NCI-H82 treated with DMSO at 0.1 percent for 48 hours (cell line): ENCODE measurements around the gene ARHGAP44.
A peak's percentile ranks its signal among the peaks of the same experiment; 100 is the strongest.

Experiments
- DNase-seq: peaks from one replicate; lab custom pipeline; 2025; ENCODE audit not compliant: unreplicated experiment; lab: John Stamatoyannopoulos, UW

ARHGAP44 gene

DNA sequence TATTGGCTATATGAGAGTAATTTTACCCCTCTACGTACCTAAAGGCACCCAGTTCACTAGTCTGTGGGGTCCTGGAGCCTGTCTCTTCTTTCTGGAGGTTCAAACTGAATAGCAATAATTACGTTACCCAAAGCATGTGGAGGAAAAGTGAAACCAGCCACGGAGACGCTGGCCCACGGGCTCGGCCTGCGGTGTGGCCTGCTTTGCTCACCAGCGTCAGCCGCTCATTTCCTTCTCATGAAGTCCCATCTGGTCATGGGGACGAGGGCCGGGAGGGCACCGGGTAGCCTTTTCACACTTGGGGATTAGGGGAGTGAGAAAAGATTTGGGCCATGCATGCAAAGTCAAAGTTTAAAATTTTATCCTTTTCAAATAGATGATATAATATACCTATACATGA, 201.6 kb downstream of the ARHGAP44 start:
- no peak for DNase-seq

DNA sequence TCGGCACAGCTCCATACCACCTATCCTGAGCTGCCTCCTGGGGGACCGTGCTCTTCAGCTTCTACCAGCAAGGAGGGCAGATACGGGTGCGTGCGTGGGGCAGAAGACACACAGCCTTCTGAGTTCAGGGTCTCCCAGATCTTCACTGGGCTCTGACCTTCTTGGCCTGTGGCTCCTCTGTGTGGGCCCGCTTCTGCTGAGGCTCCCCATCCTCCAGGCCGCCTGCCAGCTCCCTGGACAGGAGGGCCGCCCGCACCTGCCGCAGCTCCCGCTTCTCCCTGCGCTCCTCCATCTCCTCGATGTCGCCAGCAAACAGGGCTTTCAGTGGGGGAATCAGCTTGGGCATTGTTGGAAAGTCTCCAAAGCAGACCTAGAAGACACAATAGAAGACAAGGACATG, 203.4 kb downstream of the ARHGAP44 start:
- DNase-seq, result no peak

DNA sequence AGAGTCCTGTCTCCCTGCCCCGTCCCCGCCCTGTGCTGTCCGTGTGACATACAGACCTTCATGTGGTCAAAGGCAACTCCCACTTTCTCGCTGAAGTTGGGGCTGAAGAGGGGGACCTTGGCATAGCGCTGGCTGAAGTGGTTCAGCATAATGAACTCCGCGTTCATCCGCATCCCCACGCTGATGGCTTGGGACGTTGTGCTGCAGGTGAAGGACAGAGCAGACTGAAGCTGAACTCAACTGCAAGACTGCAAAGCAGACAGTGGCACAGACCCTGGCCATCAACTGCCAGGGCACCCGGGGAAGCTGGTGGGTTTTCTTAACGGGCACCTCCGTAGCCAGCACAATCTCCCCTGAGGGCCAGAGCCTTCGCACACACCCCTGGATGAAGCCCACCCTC, 204.3 kb downstream of the ARHGAP44 start:
- DNase-seq, result no peak

DNA sequence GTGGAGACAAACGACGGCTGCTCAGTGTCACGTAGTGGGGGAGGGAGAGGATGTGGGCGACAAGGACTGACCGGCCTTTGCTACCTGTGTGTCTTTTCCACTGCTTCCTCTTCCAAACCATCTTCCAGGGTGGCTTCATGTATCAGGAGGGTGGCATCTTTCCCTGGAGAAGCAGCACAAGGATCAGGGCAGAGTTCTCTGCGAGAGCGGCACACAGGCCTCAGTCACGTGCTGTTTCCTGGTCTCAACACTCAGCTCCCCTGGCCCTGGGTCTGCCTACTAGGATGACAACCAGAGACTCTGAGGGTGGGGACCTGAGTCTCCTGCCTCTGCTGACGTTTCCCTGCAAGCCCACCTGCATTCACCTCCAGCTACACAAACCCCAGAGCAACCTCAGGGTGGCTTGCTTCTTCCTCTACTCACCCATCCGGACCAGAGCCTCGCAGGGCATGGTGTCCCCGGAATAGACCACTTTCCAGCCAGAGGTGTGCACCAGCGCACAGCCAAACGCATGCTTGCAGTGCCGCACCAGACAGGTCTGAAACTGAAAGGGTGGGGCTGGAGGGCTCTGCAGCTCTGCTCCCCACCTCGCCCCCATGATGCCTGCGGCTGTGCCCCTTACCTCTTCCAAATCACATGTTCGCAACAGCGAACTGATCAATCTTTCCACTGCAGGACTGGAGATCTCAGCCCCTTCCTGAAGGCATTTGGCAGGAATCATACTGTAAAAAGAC, 205.2 kb downstream of the ARHGAP44 start:
- no peak for DNase-seq

DNA sequence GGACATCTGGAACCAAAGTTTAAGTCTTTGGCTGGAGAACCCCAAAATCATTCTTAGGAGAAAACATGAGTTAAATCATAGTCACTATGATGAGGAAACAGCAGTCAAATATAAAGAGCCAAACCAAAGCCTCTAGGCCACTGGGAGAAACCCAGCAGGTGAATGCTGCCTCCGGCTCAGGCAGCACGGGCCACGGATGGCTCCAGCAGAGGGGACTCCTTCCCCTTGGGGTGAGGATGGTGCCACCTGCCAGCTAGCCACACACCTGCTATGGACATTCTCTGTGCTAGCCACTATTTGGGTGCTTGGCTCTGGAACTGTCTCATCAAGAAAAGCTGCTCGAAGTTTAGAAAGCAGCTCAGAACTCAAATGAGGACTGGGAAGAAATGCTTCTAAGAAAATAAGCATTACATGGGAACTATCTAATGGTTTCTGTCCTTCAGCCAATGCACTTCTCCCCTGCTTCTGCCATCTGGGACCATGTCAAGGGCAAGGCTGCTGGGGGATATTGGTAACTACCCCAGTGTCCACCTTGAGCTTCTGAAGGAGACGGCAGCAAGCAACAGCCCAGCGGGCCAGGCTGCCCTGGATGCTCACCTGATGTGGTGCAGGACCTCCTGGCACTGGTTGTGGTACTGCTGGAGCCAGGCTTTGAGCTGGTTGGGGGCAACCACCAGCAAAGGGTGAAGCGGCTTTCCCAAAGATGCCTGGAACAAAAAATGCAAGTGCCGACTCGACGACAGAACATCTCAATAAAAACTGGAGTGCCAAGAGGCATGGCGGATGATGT, 206.0 kb downstream of the ARHGAP44 start:
- DNase-seq, result no peak

DNA sequence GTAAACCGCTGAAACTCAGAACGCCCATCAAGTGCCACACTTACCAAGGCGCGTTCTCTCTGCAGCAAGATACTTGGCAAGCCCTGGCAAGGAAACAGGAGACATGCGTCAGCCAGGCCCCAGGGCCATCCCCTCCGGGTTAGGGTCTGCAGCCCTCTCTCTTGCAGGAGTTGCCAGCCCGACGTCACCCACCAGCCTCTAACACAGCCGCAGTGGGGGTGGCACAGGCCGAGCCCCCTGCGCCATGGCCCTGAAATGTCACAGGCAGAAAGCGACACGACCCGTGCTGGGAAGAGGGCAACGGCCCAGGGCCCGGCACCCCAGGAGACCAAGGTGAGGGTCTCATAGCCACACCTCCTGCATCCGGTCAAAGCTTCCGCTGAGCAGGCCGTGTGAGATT, 206.6 kb downstream of the ARHGAP44 start:
- DNase-seq, result no peak

DNA sequence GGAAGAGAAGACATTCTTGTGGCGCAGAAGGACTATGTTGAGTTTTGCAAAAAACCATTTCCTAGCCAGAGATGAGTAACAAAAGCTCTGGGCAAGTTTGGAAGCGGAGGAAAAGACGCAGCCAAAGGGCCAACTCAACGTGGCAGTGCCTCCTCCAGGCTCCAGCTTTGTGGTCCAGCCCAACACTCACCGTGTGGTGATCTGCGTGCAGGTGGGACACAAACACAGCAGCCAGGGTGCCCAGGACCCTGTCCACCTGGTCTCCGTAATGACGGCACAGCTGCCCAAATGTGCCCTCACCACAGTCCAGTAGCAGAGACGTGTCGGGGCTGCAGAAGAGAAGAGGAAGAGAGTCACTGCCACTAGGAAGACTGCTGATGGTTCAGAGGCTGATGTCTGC, 207.1 kb downstream of the ARHGAP44 start:
- DNase-seq, result no peak

DNA sequence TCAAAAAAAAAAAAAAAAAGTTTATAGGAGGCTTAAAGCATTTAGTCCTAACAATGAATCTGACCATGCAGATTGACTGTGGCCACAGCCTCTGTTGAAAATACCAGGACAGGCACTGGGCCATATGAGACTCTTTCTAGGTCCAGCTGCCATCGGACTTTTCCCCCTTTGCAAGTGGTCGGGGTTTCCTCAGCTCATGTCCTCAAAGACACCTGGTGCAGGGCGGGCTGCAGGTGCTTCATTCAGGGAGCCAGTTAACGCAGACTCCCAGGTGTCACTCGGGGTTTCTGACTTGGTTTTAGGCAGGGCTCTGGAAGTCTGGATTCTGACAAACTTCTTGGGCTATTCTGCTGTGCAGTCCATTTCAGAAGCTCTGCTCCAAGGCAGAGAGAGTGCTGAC, 207.6 kb downstream of the ARHGAP44 start:
- DNase-seq, result no peak

DNA sequence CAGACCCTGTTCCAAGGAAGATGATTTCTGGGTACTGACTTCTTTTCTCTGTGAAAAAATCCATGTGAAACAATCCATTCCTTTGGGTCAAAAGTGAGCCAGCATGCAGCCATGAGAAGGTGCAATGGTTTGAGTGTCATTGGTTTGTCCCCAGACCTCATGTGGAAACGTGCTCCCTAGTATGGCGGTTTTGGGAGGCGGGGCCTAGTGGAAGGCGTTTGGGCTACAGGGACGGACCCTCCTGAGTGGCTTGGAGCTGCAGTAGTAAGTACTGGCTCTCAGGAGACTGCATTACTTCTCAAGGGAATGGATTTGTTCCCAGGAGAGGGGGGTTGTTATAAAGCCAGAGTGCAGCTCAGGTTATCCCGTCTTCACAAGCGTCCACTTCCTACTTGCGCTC, 209.2 kb downstream of the ARHGAP44 start:
- no peak for DNase-seq

DNA sequence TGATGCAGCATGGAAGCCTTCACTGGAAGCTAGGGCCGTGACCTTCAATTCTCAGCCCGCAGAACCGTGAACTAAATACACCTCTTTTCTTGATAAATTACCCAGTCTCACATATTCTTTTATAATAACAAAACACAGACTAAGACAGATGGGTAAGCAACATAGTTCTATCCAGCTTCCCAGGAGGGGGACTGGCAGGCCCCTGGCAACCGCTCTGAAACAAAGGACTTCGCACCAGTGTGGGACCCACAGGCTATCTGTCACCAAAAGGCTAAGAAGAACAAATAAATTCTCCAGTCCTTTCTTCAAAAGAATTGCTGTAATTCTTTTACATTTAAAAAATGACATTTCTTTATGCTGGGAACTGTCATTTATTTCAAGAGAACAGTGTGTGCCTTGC, 209.6 kb downstream of the ARHGAP44 start:
- no peak for DNase-seq

DNA sequence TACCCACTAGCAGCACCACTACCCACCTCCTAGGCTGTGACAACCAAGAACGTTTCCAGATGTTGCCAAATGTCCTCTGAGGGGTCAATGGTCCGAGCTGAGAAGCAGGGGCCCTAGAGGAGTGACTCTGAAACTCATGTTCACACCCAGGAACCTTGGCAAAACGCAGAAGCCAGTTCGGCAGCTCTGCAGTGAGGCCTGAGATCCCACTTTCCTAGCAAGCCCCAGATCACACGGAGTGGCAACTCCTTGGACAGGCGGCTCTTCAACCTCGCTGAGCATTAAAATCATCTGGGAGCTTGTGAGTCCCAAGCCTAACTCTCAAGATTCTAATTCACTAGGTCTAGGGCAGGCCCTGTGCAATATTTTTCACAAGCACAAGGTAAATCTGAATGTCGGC, 211.3 kb downstream of the ARHGAP44 start:
- DNase-seq, result no peak

DNA sequence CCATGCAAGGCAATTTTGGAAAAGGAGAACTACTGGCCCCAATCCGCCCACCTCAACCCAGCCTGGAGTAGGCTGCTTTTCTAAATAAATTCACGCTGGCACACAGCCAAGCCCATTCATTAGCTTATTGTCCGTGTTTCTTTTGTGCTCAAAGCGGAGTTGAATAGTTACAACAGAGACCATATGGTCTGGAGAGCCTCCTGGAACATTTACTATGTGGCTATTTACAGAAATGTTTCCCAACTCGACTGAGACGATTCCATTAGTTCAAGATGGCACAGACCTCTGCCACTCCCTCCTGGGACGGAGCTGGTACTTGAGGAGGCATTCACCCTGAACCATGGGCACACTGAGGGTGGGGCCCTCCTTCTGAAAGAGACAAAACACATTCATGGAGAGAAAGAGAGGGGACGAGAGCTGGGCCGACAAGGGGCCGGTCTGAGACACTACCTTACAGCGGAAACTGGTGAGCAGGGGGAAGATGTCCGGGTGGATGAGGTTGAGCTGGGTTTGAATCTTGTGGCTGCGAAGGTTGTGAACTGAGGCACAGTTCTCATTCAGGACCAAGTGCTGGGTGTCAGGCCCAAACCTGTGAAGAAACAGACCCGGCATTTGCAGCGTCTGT, 212.8 kb downstream of the ARHGAP44 start:
- no peak for DNase-seq

DNA sequence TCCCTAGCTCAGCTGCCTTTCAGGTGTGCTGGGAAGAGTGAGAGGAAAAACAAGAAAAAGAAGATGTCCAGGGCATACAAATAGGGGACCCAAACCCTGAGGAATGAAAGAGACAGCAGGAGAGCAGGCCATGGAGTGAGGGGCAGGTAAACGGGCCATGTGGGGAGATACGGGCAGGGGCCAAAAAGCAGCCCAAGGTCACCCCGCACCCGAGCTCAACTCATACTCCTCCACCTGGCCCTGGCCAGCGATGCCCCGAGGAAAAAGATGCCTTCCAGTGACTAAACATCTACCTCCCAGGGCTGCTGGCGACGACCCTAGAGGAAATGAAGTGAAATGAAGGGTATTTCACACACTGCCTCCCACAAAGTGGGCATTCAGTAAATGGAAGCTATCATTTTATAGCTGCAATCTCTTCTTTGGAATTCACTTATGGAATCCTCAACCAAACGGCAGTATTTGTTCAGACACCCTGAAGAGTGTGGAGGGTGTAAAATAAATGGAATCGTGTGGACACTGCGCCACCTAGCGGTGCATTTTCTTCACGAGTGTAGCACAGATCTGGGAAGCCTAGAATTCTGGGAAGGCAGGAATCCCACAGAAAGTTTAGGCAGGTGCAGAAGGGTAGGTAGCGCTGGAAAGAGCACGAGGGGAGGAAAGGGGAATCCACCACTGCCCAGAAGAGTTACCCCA, 213.6 kb downstream of the ARHGAP44 start:
- peak; percentile 37 for DNase-seq

DNA sequence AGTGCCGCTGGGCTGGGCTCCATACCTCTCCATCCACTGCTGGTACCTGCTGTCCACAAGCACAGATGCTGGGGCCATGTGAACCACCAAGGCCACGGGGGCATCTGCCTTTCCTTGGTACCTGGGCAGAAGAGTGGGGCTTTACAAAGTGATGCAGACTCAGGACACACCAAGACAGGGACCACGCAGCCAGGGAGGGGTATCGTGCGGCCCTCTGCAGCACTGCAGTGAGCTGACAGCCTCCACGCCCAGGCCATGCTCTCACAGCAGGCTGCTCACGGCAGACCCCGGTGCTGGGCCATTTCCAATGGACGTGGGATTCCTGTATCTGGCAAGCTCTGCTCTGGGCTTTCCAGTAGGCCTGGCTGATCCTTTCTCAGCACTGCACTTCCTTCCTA, 214.2 kb downstream of the ARHGAP44 start:
- DNase-seq, result no peak

DNA sequence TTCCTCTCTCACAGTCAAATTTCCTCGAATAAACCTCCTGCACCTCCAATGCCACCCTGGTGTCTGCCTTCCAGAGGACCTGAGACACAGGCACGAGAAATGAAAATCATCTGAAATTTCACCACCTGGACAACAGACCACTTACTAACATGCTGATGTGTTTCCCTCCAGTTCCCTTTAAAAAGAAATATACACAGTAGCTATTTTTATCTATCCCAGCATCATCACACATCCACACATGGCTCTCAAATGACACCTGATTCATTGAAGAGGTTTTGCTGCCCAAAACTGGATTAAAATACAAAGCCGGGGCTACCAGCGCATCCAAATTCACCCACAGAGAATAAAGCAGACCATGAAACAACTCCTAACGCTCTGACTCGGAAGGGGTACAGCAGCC, 214.6 kb downstream of the ARHGAP44 start:
- DNase-seq, result no peak

DNA sequence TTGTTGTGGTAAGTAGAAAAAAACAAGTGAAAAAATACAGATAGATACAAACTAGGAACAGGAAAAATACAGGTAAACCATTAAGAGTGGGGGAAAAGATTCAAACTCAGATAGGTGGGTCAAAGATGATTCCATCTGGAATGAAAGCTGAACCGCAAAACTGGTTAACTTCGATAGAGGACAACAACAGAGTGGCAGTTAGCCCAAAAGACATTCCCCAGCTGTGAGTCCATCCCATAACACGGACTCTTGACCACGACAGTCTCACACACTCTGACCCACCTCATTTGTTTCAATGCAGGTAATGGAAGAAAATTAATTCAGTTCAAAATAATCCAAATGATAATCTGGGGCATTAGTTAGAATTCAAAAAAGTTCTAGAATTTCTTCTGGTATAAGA, 215.0 kb downstream of the ARHGAP44 start:
- DNase-seq, result no peak

DNA sequence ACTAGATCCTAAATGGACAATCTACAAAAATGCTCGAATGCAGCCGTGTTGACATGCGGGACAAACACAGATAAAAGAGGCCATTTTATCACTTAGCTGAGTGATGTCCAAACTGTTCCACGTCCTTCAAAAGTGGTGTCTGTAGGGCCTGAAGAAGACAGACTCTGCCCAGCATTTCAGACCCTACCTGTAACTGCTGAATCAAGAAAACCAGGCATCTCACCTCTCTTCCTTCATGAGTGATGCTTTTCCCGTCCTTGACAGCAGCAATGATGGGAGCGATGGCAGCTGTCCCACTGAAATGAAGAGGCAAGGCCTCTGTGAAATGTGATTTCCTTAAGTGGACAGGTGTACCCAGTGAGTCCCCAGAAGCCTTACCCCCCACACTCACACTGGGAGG, 216.2 kb downstream of the ARHGAP44 start:
- no peak for DNase-seq

DNA sequence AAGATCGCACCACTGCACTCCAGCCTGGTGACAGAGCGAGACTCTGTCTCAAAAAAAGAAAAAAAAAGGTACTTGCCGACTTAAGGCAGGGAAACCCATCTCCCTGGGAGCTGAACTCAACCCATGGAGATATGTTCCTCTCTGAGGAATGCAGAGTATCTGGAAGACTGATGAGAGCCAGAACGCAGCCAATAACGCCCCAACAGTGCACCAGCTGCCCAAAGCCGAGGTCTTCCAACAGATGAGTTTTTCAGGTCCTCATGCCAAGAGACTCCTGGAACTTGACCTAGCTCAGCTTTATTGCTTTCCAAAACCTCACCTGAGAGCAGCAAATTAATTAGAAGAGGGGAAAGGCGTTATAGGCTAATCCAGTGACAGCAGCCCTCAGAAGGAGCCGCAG, 219.2 kb downstream of the ARHGAP44 start:
- no peak for DNase-seq

DNA sequence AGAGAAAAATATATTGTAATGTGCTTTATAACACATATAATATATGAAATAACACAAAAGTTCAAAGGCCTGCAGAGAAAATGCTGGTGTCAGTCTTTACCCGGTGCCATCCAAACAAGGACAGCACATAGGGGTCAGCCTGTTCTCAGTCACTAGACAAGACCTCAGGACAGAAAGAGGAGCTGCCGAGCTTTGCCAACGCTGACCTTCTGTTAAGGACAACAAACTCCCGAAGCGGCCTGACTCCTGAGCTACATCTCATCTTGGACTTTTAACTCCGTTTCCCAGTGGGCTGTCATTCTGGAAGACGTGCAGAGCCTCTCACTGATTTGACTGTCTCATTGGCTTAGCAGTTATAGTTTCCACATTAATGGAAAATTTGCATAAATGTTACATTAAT, 221.7 kb downstream of the ARHGAP44 start:
- no peak for DNase-seq

DNA sequence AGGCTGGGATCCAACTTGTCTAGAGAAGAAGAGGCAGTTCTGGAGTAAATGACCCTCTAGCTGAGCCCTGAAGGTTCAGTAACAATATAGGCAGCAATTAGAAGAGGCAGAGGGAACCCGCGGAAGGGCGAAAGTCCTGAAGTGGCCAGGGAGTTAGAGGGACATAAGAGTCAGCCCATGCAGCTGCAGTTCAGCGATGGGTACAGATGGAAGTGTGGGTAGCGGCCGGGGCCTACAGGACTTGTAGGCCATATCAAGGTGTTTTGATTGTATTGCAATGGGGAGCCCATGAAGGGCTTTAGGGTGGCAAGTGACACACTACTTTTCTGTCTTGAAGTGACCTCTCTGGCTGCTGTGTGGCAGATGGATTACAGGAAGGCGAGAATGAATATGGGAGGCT, 225.5 kb downstream of the ARHGAP44 start:
- DNase-seq, result no peak

DNA sequence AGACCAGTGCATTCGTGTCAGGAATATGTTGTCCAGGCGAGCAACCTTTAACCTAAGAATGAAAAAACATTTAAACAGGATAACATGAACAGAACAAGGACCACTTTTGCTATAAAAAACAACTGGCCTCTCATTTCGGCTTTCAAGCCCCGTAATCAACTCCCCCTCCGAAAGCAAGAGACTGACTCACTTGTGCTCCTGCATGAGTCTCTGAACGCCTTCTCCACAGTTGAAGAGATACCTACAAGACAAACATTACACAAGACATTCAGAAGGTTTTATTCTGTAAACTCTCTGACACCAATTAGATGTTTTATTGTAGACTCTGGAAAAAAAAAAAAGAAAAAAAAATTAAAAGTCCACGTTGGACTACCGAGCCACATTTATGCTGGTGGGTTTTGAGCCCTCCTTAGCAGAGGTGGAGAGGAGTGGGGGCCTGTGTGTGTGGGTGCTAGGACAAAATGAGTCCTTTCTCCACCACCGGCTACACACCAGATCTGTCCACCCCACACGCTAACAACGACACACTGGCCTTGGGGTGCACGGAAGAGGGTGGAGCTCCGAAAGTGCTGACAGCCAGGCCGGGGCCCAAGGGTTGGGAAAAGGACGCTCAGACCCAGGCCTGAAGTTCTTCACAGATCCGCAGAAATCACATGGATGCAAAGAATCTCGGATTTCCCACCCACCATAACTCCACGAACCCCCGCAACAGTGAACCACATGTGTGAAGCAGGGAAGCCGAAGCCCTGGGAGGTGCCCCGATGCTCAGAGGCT, 227.8 kb downstream of the ARHGAP44 start:
- DNase-seq, result no peak
